CD4-positive, alpha-beta T cell treated with Interleukin-1 beta for 1 hour (primary cell): ENCODE data around the gene ZBED1.
"Not testable (repeated sequence)": the region's sequence is repeated elsewhere in the genome, so short reads cannot be mapped to it uniquely, and the experiment has no call there.

Experiments used
- DNase-seq, 2 donors: peaks; one replicate each; pipeline ENCODE4 v3.0.0-alpha.2; 2020 to 2022

The ZBED1 gene

GRCh38 chrX:2495595-2495994 is 5.2 kb downstream of the ZBED1 start:
- DNase-seq: no peak

GRCh38 chrX:2492531-2493218 is 8.1 kb downstream of the ZBED1 start:
- no peak for DNase-seq

GRCh38 chrX:2490634-2491033 is 10.1 kb downstream of the ZBED1 start:
- no peak for DNase-seq

GRCh38 chrX:2489446-2490445 is 11.0 kb downstream of the ZBED1 start:
- DNase-seq: no peak

GRCh38 chrX:2488621-2489285 is 12.0 kb downstream of the ZBED1 start:
- no peak for DNase-seq

- no peak for DNase-seq
Measured at GRCh38 chrX:2487366-2487765, 13.4 kb downstream of the ZBED1 start.

- DNase-seq: no peak
Measured at GRCh38 chrX:2486476-2487133, 14.2 kb downstream of the ZBED1 start.

GRCh38 chrX:2485789-2486345 is 14.9 kb downstream of the ZBED1 start:
- DNase-seq: no peak

- no peak for DNase-seq
Measured at GRCh38 chrX:2484721-2485648, 15.8 kb downstream of the ZBED1 start.

GRCh38 chrX:2484256-2484655 is 16.5 kb downstream of the ZBED1 start:
- DNase-seq: no peak

- DNase-seq: no peak
Measured at GRCh38 chrX:2483398-2484060, 17.2 kb downstream of the ZBED1 start.

- DNase-seq: not testable (repeated sequence)
Measured at GRCh38 chrX:2481597-2481996, 19.2 kb downstream of the ZBED1 start.

- DNase-seq: not testable (repeated sequence)
Measured at GRCh38 chrX:2479982-2480381, 20.8 kb downstream of the ZBED1 start.

- no peak for DNase-seq
Measured at GRCh38 chrX:2479420-2479780, 21.4 kb downstream of the ZBED1 start.

GRCh38 chrX:2478546-2479419 is 22.0 kb downstream of the ZBED1 start:
- DNase-seq: no peak

- DNase-seq: not testable (repeated sequence)
Measured at GRCh38 chrX:2477313-2477712, 23.5 kb downstream of the ZBED1 start.

- DNase-seq: no peak
Measured at GRCh38 chrX:2474963-2475726, 25.6 kb downstream of the ZBED1 start.

GRCh38 chrX:2474280-2474962 is 26.4 kb downstream of the ZBED1 start:
- DNase-seq: no peak
